BLaER1 treated with 17β-estradiol and CSF1 and Interleukin-3, amounts not matched to agents 10 nM and 100 nM (cell line): Measurements from ENCODE around the gene C13orf46.

Experiments
- H3K27ac ChIP-seq, 11 experiments: shearing (Covaris generic); formaldehyde crosslinking; 2 replicates each; pipeline ENCODE4 v1.8.1; 2022
- H3K27me3 ChIP-seq, 11 experiments: shearing (Covaris generic); formaldehyde crosslinking; 2 replicates each; pipeline ENCODE4 v1.8.1; 2022
- H3K36me3 ChIP-seq, 11 experiments: shearing (Covaris generic); formaldehyde crosslinking; 2 replicates each; pipeline ENCODE4 v1.8.1; 2022
- H3K4me1 ChIP-seq, 10 experiments: shearing (Covaris generic); formaldehyde crosslinking; 2 replicates each; pipeline ENCODE4 v1.8.1; 2022
- H3K4me2 ChIP-seq, 11 experiments: shearing (Covaris generic); formaldehyde crosslinking; 2 replicates each; pipeline ENCODE4 v1.8.1; 2022
- H3K4me3 ChIP-seq, 10 experiments: shearing (Covaris generic); formaldehyde crosslinking; 2 replicates each; pipeline ENCODE4 v1.8.1; 2022
- H3K9ac ChIP-seq, 11 experiments: shearing (Covaris generic); formaldehyde crosslinking; 2 replicates each; pipeline ENCODE4 v1.8.1; 2022
- H3K9me3 ChIP-seq, 11 experiments: shearing (Covaris generic); formaldehyde crosslinking; replicated peaks in 1 of 11; 2 replicates each; pipeline ENCODE4 v1.8.1; 2022
- H4K20me1 ChIP-seq, 11 experiments: shearing (Covaris generic); formaldehyde crosslinking; 2 replicates each; pipeline ENCODE4 v1.8.1; 2022
- Cebpa-rat ChIP-seq, 11 experiments: shearing (Covaris generic); IDR thresholded peaks; 2 replicates each; pipeline ENCODE4 v1.8.1; 2022

Gene C13orf46

GRCh38 chr13:113958373-113958772, 15.5 kb downstream of the C13orf46 start:
- Histone ChIP-seq H3K9ac (no peak overlapping the region), H3K27me3 (no peaks in the 10 kb centered on the region), H3K4me1 (peaks cover 0 to 5% (median 0%) of the 10 kb centered on the region in 10 experiments; a peak in 2 of 20 replicates), H3K4me2 (no peak overlapping the region), H3K36me3 (peaks cover 0 to 33% (median 0%) of the 10 kb centered on the region in 11 experiments; a peak in 8 of 22 replicates), H3K27ac (no peak overlapping the region), H3K9me3 (peaks cover 63 to 90% (median 76%) of the 10 kb centered on the region in 11 experiments), H3K4me3 (no peak overlapping the region), H4K20me1 (peaks cover 0 to 12% (median 0%) of the 10 kb centered on the region in 11 experiments; a peak in 1 of 22 replicates)
- TF ChIP-seq Cebpa-rat (IDR thresholded peaks at IDR 0.05) = no peak

GRCh38 chr13:113956571-113956970, 17.3 kb downstream of the C13orf46 start:
- peaks cover 49 to 72% (median 64%) of the 10 kb centered on the region in 11 experiments for H3K9me3 ChIP-seq
- no peak for TF ChIP-seq Cebpa-rat (IDR thresholded peaks at IDR 0.05)

DNA sequence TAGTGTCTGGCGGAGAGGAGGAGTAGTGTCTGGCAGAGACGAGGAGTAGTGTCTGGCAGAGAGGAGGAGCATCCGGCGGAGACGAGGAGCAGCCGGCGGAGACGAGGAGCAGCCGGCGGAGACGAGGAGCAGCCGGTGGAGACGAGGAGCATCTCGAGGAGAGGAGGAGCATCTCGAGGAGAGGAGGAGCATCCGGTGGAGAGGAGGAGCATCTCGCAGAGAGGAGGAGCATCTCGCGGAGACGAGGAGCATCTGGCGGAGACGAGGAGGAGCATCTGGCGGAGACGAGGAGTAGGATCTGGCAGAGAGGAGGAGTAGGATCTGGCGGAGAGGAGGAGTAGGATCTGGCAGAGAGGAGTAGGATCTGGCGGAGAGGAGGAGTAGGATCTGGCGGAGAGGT, 18.2 kb downstream of the C13orf46 start:
- Histone ChIP-seq H3K36me3 (peaks cover 0 to 27% (median 0%) of the 10 kb centered on the region in 11 experiments; a peak in 8 of 22 replicates), H3K9me3 (peaks cover 41 to 63% (median 55%) of the 10 kb centered on the region in 11 experiments), H3K4me3 (no peak overlapping the region), H4K20me1 (peaks cover 0 to 39% (median 0%) of the 10 kb centered on the region in 11 experiments; a peak in 4 of 22 replicates), H3K9ac (no peak overlapping the region), H3K4me2 (no peak overlapping the region), H3K4me1 (peaks cover 11 to 21% (median 13%) of the 10 kb centered on the region in 10 experiments), H3K27me3 (no peaks in the 10 kb centered on the region), H3K27ac (no peak overlapping the region)
- TF ChIP-seq Cebpa-rat (IDR thresholded peaks at IDR 0.05) = no peak

More at GRCh38 chr13:113956571-113956970, 17.3 kb downstream of the C13orf46 start:
- Histone ChIP-seq H3K27ac (no peak overlapping the region), H3K4me1 (peaks cover 2 to 12% (median 4%) of the 10 kb centered on the region in 10 experiments; a peak in 19 of 20 replicates), H4K20me1 (peaks cover 0 to 30% (median 0%) of the 10 kb centered on the region in 11 experiments; a peak in 4 of 22 replicates), H3K9ac (no peak overlapping the region), H3K4me2 (no peak overlapping the region), H3K36me3 (peaks cover 0 to 29% (median 0%) of the 10 kb centered on the region in 11 experiments; a peak in 8 of 22 replicates), H3K4me3 (no peak overlapping the region), H3K27me3 (no peaks in the 10 kb centered on the region)

GRCh38 chr13:113955235-113955634, 18.6 kb downstream of the C13orf46 start:
- Histone ChIP-seq H3K4me1 (peaks cover 14 to 25% (median 17%) of the 10 kb centered on the region in 10 experiments), H3K4me3 (no peak overlapping the region), H3K4me2 (no peak overlapping the region), H4K20me1 (peaks cover 0 to 41% (median 0%) of the 10 kb centered on the region in 11 experiments; a peak in 4 of 22 replicates), H3K9me3 (peaks cover 36 to 58% (median 51%) of the 10 kb centered on the region in 11 experiments), H3K36me3 (peaks cover 0 to 27% (median 0%) of the 10 kb centered on the region in 11 experiments; a peak in 8 of 22 replicates), H3K27me3 (no peaks in the 10 kb centered on the region), H3K27ac (no peak overlapping the region), H3K9ac (no peak overlapping the region)
- TF ChIP-seq Cebpa-rat (IDR thresholded peaks at IDR 0.05) = no peak

DNA sequence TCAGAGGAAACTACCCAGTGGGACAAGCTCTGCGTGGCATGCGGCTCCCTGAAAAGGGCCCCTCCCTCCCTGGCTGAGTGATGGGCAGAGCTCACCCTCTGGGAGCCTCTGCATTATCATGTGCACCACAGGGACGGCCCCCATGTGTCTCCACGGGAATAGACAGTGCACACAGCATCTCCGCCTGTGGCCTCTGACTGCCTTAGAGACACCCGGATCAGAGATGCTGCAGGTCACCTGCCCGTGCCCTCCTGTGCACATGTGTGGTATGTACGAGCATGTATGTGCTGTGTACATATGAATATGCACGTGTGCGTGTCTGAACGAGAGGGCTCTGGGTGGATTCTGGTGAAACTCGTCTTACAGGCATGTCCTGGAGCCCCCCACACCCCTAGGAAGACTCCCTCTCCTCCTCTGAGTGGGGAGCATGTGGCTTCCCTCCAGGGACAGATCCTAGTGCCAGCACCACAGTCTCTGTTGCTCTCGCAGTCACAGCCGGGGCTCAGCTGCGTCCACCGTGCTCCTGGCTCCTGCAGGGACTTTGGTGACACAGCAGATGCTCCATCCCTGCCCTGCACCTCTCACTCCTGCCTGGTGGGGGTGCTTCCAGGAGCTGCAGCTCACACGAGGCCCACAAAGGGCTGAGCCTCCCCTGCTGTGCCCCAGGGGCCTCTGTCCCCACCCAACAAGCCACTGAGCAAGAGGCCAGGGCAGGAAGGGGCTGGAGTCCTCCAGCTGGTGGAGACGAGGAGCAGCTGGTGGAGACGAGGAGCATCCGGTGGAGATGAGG, 19.6 kb downstream of the C13orf46 start:
- Histone ChIP-seq H3K36me3 (peaks cover 0 to 27% (median 0%) of the 10 kb centered on the region in 11 experiments; a peak in 8 of 22 replicates), H3K4me3 (no peak overlapping the region), H3K4me1 (peaks cover 15 to 31% (median 21%) of the 10 kb centered on the region in 10 experiments), H4K20me1 (peaks cover 0 to 41% (median 0%) of the 10 kb centered on the region in 11 experiments; a peak in 4 of 22 replicates), H3K9me3 (peaks cover 26 to 50% (median 41%) of the 10 kb centered on the region in 11 experiments), H3K27ac (no peak overlapping the region), H3K27me3 (no peaks in the 10 kb centered on the region), H3K9ac (no peak overlapping the region), H3K4me2 (no peak overlapping the region)
- TF ChIP-seq Cebpa-rat (IDR thresholded peaks at IDR 0.05) = no peak

DNA sequence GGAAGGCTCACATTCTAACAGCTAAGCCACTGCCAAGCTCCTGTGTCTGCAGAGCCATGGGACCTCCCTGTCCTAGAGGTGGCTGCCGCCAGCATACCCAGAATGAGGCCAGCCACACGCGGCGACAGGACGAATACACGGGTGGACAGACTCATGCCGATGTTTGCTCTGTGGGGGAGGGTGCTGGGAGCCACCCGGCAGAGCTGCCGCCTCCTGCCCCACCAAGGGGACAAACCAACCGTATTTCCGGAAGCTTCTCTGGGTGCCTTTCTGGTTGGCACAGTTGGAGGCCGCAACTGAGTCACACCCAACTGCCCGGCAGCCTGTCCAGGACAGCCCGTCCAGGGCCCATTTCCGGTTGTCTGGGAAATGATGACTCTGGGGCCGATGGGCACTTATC, 20.3 kb downstream of the C13orf46 start:
- Histone ChIP-seq H3K27me3 (no peaks in the 10 kb centered on the region), H3K4me2 (no peak overlapping the region), H3K4me1 (peaks cover 22 to 37% (median 28%) of the 10 kb centered on the region in 10 experiments), H4K20me1 (peaks cover 0 to 41% (median 0%) of the 10 kb centered on the region in 11 experiments; a peak in 4 of 22 replicates), H3K9ac (no peak overlapping the region), H3K36me3 (peaks cover 0 to 27% (median 0%) of the 10 kb centered on the region in 11 experiments; a peak in 8 of 22 replicates), H3K27ac (no peak overlapping the region), H3K4me3 (no peak overlapping the region), H3K9me3 (peaks cover 19 to 47% (median 38%) of the 10 kb centered on the region in 11 experiments)
- no peak for TF ChIP-seq Cebpa-rat (IDR thresholded peaks at IDR 0.05)

- H3K9ac ChIP-seq = no peak overlapping the region
Measured at GRCh38 chr13:113952983-113953520, 20.8 kb downstream of the C13orf46 start.

GRCh38 chr13:113952151-113952982, 21.5 kb downstream of the C13orf46 start:
- no peak overlapping the region for H3K9ac ChIP-seq
- peaks cover 0 to 27% (median 0%) of the 10 kb centered on the region in 11 experiments; a peak in 7 of 22 replicates for H3K36me3 ChIP-seq
- H4K20me1 ChIP-seq = peaks cover 0 to 41% (median 0%) of the 10 kb centered on the region in 11 experiments; a peak in 5 of 22 replicates
- no peak overlapping the region for H3K4me3 ChIP-seq
- no peak overlapping the region for H3K27ac ChIP-seq
- peaks cover 8 to 35% (median 28%) of the 10 kb centered on the region in 11 experiments; a peak in 21 of 22 replicates for H3K9me3 ChIP-seq
- TF ChIP-seq Cebpa-rat (IDR thresholded peaks at IDR 0.05) = no peak
- no peaks in the 10 kb centered on the region for H3K27me3 ChIP-seq
- H3K4me1 ChIP-seq = peaks cover 34 to 49% (median 40%) of the 10 kb centered on the region in 10 experiments
- H3K4me2 ChIP-seq = no peak overlapping the region

More at GRCh38 chr13:113952983-113953520, 20.8 kb downstream of the C13orf46 start:
- Histone ChIP-seq H3K27ac (no peak overlapping the region), H3K4me3 (no peak overlapping the region), H4K20me1 (peaks cover 0 to 41% (median 0%) of the 10 kb centered on the region in 11 experiments; a peak in 5 of 22 replicates), H3K36me3 (peaks cover 0 to 27% (median 0%) of the 10 kb centered on the region in 11 experiments; a peak in 7 of 22 replicates), H3K4me1 (peaks cover 27 to 42% (median 33%) of the 10 kb centered on the region in 10 experiments), H3K4me2 (no peak overlapping the region), H3K27me3 (no peaks in the 10 kb centered on the region), H3K9me3 (peaks cover 14 to 42% (median 32%) of the 10 kb centered on the region in 11 experiments; a peak in 21 of 22 replicates)
- no peak for TF ChIP-seq Cebpa-rat (IDR thresholded peaks at IDR 0.05)
